ENCODE data around the gene ZBTB8OS.

DNA sequence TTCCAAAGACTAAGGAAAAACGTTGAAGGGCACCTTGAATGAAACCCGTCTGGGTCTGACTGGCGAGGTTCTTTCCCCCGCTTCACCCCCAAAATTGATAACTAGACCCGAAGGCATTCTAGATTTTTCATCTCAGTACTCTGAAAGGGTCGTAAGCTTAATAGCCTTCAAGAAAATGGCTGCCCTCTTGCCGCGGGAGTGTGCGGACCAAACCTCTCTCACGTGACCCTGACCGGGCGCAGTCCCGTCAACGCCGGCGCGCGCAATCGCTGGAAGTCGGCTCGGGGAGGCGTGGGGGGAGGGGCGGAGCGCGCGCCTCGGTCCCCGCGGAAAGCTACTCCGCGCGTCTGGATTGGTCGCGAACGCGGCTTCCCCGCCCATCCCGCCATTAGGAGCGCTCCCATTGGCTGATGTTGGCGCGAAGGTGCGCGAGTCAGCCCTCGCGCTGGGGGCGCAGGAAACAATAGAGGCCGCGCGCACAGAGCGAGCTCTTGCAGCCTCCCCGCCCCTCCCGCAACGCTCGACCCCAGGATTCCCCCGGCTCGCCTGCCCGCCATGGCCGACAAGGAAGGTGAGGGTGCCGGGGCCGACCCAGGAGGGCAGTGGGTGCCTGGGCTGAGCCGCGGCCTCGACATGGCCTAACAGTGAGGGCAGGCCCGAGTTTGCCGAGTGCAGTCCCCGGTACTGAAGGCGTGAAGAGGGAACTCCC is 556 bp upstream of the ZBTB8OS start, which contains the start of gene RBBP4:
- TF ChIP-seq EZH2phosphoT487 (IDR thresholded peaks at IDR 0.05; ENCODE audit: borderline replicate concordance, low read length) (no peak), EZH2 (IDR thresholded peaks at IDR 0.05; ENCODE audit: low read length, unreplicated experiment) (no peak)
- TF ChIP-seq, protein P1, sequence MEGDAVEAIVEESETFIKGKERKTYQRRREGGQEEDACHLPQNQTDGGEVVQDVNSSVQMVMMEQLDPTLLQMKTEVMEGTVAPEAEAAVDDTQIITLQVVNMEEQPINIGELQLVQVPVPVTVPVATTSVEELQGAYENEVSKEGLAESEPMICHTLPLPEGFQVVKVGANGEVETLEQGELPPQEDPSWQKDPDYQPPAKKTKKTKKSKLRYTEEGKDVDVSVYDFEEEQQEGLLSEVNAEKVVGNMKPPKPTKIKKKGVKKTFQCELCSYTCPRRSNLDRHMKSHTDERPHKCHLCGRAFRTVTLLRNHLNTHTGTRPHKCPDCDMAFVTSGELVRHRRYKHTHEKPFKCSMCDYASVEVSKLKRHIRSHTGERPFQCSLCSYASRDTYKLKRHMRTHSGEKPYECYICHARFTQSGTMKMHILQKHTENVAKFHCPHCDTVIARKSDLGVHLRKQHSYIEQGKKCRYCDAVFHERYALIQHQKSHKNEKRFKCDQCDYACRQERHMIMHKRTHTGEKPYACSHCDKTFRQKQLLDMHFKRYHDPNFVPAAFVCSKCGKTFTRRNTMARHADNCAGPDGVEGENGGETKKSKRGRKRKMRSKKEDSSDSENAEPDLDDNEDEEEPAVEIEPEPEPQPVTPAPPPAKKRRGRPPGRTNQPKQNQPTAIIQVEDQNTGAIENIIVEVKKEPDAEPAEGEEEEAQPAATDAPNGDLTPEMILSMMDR (conservative IDR thresholded peaks at IDR 0.05; ENCODE audit: low read depth, low read length): no peak
